Astrocyte of the cerebellum (primary cell): ENCODE measurements around the gene RAB5IF.

ENCODE experiments used
- DNase-seq: peaks from one replicate; pipeline ENCODE4 v3.0.0-alpha.2; 2011; ENCODE audit warnings: low read depth
- H3K4me3 ChIP-seq: 2 replicates; pipeline ENCODE4 v1.5.1; 2011; ENCODE audit warnings: mild to moderate bottlenecking, low read depth, low read length, moderate library complexity
- in situ Hi-C: cut with HindIII; loops from 2 replicates; pipeline ENCODE4 v1.10.0; 2017; ENCODE audit warnings: low sequenced_read_pairs
- TF ChIP-seq, protein P1 (sequence below): IDR thresholded peaks from 2 replicates; pipeline ENCODE4 v1.5.1; 2012; ENCODE audit warnings: low read length, low read depth, moderate library complexity, mild to moderate bottlenecking; ENCODE audit errors: missing control alignments

RAB5IF gene

DNA sequence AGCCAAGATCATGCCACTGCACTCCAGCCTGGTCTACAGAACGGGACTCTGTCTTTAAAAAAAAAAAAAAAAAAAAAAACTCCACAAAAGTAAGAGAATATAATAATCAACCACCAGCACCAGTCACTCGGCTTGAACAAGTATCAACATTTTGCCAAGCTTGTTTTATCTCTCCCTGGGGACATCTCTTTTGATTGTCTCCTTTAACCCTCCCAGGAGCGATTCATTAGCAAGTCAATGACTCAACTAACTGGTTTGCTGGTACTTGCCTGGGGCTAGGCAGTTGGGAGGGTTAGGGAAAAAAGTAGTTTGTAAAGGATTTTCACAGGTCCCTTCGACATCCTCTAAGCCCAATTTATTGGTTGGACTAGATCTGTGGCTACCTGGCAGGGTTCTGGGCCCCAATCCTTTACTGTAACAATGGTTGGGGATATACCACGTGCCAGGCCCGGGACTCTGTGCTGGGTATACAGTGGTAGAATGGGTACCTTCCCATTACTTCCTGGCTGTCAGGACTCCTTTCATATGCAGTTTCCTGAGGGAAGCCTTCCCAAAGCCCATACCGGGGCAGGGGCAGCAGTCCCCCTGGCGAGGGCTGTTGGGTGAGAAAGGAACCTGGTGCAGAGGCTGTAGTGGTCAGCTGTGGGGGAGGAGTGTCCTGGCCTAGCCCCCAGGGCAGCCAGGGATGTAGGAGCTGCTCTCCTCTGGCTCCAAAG lies 20.0 kb upstream of the RAB5IF start:
- in situ Hi-C loops = no loop called here
- TF ChIP-seq, protein P1, sequence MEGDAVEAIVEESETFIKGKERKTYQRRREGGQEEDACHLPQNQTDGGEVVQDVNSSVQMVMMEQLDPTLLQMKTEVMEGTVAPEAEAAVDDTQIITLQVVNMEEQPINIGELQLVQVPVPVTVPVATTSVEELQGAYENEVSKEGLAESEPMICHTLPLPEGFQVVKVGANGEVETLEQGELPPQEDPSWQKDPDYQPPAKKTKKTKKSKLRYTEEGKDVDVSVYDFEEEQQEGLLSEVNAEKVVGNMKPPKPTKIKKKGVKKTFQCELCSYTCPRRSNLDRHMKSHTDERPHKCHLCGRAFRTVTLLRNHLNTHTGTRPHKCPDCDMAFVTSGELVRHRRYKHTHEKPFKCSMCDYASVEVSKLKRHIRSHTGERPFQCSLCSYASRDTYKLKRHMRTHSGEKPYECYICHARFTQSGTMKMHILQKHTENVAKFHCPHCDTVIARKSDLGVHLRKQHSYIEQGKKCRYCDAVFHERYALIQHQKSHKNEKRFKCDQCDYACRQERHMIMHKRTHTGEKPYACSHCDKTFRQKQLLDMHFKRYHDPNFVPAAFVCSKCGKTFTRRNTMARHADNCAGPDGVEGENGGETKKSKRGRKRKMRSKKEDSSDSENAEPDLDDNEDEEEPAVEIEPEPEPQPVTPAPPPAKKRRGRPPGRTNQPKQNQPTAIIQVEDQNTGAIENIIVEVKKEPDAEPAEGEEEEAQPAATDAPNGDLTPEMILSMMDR = no peak
- H3K4me3 ChIP-seq = no peak overlapping the region
- no peak for DNase-seq

DNA sequence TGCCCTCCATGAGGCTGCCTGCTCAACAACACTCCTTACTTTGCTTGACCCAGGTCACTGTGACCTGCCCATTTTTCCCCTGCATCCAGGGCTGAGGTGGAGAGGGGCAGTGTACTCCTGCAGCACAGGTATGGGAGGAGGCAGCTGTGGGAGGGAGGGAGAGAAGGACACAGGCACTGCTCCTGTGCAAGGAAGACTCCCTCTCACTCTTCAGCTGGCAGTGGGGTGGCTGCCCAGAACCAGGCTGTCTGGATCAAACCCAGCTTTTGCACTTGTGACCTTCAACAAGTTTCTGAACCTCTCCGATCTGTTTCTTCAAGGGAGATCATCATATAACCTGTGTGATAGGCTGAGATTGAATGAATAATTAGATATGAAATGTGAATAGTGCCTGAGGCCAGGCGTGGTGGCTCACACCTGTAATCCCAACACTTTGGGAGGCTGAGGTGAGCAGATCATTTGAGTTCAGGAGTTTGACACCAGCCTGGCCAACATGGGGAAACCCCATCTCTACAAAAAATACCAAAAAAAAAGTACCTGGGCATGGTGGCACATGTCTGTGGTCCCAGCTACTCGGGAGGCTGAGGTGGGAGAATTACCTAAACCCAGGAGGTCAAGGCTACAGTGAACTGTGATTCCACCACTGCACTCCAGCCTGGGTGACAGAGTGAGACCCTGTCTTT lies 18.1 kb upstream of the RAB5IF start:
- H3K4me3 ChIP-seq = no peak overlapping the region
- TF ChIP-seq, protein P1 = no peak
- no peak for DNase-seq
- in situ Hi-C loops = no loop called here

DNA sequence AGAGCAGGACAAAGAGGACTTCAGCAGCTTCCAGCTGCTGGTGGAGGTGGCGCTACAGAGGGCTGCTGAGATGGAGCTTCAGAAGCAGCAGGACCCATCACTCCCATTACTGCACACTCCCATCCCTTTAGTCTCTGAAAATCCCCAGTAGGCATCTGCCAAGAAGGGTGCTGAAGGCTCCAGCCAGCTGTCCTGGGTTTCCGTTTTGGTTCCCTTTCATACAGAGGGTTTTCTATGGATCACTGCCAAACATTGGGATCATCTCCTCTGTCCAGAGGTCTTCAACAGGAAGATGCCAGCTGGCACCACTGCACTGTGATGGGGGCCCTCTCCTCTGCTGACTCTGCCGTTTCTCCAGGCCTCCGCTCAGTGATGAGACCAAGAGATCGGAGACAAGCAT lies 14.3 kb upstream of the RAB5IF start:
- DNase-seq = no peak
- H3K4me3 ChIP-seq = no peak overlapping the region
- in situ Hi-C loops = no loop called here
- TF ChIP-seq, protein P1 = no peak

DNA sequence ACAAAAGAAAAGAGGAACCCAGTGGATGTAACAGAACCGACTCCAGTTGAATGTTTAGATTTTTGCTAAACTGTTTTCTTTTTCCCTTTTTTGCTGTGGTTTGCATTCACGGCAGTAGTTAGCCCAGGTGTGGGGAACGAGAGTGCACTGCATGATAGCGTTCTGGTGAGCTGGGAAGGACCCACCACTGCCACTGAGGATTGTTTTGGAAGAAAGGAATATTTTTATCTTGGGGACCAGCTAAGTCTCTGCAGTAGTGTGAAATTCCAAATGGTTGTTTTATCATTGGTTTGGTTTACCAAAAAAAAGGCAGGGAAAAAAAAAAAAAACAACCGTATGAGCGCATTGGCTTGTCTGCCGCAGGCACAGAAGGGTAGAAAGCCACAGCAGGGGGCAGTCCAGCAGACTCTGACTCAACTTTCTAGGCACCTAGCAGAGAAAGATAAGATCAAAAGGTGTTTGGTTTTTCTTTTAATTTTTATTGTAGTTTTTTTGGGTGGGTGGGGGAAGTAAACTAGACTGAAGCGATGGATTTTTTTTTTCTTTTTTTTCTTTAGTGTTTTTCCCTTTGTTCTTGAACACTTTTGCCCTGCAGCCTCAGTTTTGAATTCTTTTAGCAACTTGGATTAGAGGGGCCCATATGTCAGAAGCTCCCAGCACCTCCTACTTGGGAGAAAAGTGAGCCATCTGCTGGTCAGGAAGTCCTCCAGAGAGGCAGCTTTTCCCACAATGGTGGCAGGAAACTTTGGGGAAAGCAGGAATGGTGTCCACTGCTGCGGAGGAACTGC lies 13.5 kb upstream of the RAB5IF start:
- no peak for DNase-seq
- TF ChIP-seq, protein P1 = peak; percentile 57
- in situ Hi-C loops = no loop called here
- no peak overlapping the region for H3K4me3 ChIP-seq

- in situ Hi-C loops = no loop called here
- DNase-seq = no peak
- TF ChIP-seq, protein P1 = no peak
- no peak overlapping the region for H3K4me3 ChIP-seq
Measured at GRCh38 chr20:36593347-36593929, 12.1 kb upstream of the RAB5IF start.

- TF ChIP-seq, protein P1 = no peak
- no peak for DNase-seq
- H3K4me3 ChIP-seq = no peak overlapping the region
- in situ Hi-C loops = loop anchor here (5.0 kb wide), 1 partner anchor 48 kb away; no protein-coding TSS in a partner anchor
Measured at GRCh38 chr20:36599912-36600345, 5.7 kb upstream of the RAB5IF start.
